NCI-H2029 (cell line): ENCODE results near the gene ZNF683.
A peak's percentile ranks its signal among the peaks of the same experiment; 100 is the strongest.
"Not testable (repeated sequence)": the region's sequence is repeated elsewhere in the genome, so short reads cannot be mapped to it uniquely, and the experiment has no call there.

Source experiments
- DNase-seq: peaks from one replicate; lab custom pipeline; 2025; lab: John Stamatoyannopoulos, UW

ZNF683 gene

GRCh38 chr1:26372611-26373010 lies at the start of gene ZNF683:
ZNF683 (minus strand) TSS chr1:26372750; CDS start chr1:26368571, 4,179 bp downstream.
- not testable (repeated sequence) for DNase-seq

GRCh38 chr1:26419494-26419893 lies 46.9 kb upstream of the ZNF683 start:
- no peak for DNase-seq

- no peak for DNase-seq
Measured at GRCh38 chr1:26418865-26419349, 46.4 kb upstream of the ZNF683 start.

- DNase-seq = peak; percentile 72
Measured at GRCh38 chr1:26417111-26417759, 44.7 kb upstream of the ZNF683 start.

- DNase-seq = no peak
Measured at GRCh38 chr1:26413031-26413430, 40.5 kb upstream of the ZNF683 start.

- DNase-seq = no peak
Measured at GRCh38 chr1:26412180-26412840, 39.8 kb upstream of the ZNF683 start.

DNA sequence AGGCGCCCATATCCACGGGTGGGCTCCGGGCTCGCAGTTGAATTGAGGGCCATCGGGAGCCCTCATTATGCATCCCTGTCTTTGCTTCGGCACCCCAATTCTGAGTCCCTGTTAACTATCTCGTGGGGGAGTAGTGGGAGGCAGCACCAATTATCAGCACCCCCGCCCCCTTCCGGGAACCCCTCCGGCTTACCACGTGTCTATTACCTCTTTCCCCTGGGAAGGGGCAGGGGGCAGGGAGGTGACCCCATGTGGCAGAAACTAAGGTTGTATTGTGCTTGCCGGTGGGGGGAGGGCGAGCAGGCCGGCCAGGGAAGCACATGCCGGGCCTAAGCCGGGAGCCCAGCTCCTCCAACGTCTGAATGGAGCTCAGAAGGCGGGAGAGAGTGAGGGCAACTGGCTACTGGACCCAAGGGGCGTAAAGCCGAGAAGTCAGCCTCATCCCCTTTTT lies 39.1 kb upstream of the ZNF683 start:
- DNase-seq = no peak

GRCh38 chr1:26410706-26411623 lies 38.4 kb upstream of the ZNF683 start, which contains the start of gene LIN28A:
LIN28A (plus strand) TSS chr1:26410817; CDS start chr1:26410892, 75 bp downstream.
- DNase-seq = no peak

DNA sequence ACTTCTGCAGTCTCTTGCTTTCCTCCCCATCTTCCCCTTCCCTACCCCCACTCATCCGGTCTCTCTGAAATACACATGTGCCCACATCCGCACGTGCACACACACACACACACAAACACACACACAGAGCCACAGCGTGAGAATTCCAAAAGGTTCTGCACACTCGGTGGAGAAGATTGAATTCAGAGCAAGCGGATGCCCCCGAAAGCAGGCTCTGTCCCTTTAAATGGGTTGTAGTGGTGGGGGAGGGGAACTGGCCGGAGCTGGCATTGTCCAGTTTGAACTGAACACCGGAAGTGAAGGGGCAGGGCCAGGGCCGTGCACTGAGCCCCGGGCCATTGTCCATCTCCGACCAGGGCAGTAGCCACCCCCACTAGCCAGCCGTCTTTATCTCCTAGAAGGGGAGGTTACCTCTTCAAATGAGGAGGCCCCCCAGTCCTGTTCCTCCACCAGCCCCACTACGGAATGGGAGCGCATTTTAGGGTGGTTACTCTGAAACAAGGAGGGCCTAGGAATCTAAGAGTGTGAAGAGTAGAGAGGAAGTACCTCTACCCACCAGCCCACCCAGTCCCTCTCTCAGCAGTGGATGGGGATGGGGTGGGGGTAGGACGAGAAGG lies 36.7 kb upstream of the ZNF683 start:
- DNase-seq = no peak

GRCh38 chr1:26408604-26409003 lies 36.1 kb upstream of the ZNF683 start:
- no peak for DNase-seq

DNA sequence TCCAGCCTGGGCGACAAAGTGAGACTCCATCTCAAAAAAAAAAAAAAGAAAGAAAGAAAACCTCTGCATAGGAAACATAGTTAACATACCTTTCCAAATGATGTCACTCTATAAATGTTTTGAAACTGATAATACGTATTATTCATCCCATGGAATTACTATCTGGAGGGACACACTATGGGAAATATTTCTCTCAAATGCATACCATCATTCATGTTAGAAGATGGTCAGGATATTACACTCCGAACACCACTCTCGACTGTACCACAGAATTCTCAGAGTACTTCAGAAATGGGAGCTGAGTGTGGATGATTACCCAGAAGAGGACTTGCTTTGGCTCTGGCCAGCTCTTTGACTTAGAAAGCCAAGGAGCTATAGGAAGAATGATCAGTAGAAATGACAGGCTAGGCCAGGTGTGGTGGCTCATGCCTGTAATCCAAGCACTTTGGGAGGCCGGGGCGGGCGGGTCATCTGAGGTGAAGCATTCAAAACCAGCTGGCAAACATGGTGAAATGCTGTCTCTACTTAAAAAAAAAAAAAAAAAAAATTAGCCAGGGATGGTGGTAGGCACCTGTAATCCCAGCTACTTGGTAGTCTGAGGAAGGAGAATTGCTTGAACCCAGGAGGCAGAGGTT lies 32.8 kb upstream of the ZNF683 start:
- no peak for DNase-seq

GRCh38 chr1:26404641-26405040 lies 32.1 kb upstream of the ZNF683 start:
- DNase-seq = no peak

DNA sequence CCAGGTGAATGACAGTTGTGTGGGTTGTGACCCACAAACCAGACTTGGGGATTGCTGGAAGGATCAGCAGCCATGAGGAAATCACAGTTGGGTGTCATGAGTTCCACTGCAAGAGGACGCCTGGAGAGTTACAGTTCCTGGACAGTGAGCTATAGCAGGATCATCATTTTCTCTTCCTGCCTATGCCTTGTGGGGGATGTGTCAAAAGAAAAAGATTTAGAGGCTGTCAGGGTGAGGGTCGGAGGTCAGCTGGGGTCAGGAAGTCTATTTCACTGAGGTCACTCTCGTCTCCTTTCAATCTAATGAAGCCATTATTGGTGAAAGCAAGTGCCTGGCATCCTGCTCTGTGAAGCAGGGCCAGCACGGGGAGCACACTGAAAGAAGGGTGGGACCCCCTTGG lies 31.1 kb upstream of the ZNF683 start:
- DNase-seq = no peak

DNA sequence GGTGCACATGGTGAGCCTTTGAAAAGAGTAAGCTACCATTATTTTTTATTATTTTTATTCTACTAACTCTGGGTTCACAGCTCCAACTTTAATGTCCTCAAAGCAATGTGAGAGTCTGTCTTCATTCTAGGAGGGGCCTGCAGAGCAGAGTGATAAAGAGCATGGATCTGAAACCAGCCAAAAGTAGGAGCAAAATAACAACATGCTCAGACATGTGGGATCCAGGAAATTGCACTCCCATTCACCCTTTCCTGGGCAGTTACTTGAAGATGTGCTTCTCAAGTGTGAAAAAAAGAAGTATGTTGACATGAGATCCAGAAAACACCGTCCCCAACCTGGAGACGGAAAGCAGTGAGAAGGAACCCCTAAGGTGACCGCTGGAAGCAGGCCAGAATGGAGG lies 29.3 kb upstream of the ZNF683 start:
- no peak for DNase-seq

GRCh38 chr1:26399034-26399433 lies 26.5 kb upstream of the ZNF683 start:
- no peak for DNase-seq

DNA sequence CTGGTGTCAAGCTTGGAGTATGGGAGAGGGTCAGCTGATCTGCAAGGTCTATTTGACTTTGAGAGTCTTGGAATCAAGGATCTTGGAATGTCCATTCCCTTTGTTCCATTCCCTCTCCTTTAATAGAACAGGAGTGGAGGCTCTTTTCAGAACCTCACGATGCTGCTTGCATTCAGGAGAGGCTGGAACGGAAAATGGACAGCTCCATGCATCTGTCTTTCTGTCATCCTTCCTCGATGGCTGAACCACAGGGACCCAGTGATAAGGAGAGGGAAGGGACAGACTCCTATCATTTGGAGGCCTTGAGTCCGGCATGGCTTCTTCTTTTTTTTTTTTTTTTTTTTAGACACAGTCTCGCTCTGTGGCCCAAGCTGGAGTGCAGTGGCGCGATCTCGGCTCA lies 23.2 kb upstream of the ZNF683 start:
- no peak for DNase-seq

DNA sequence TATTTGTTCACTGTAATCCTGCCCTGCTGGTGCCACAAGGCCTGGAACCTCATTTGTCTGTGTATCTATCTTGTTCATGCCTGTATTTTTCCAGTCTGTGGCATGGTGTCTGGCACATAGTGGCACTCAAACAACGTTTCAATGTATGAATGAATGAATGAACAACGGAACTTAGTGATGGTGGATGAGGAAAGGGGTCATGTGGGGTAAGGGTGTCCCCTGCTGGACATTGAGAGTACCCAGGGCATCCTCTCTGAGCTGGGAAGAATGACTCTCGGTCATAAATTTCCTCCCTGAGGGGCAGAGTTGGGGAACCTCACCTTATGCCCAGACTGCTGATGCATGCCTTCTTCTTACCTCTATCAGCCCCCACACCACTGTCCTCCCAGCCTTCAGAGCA lies 18.9 kb upstream of the ZNF683 start:
- DNase-seq = no peak

GRCh38 chr1:26389604-26390247 lies 17.2 kb upstream of the ZNF683 start:
- no peak for DNase-seq

- no peak for DNase-seq
Measured at GRCh38 chr1:26388791-26389445, 16.4 kb upstream of the ZNF683 start.

DNA sequence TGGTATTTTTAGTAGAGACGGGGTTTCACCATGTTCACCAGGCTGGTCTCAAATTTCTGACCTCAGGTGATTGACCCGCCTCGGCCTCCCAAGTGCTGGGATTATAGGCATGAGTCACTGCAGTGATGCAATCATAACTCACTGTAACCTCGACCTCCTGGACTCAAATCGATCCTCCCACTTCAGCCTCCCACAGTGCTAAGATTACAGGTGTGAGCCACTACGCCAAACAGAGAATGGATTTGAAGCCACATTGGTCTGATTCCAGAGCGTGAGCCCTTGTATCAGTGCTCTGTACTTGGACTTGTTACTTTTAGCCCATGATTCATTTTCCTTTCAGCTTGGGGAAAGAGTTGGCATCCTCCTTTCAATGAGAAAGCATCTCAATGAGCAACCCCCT lies 14.9 kb upstream of the ZNF683 start:
- DNase-seq = no peak
